Measurements from ENCODE around the gene PPP4R1. TPM values are rescaled to one million over a fixed set of nuclear protein-coding genes. Genes with fewer than 3 reads are reported as not detected.

The PPP4R1 gene
- total RNA-seq, 1 donor from 2014 or later: 131 TPM

DNA sequence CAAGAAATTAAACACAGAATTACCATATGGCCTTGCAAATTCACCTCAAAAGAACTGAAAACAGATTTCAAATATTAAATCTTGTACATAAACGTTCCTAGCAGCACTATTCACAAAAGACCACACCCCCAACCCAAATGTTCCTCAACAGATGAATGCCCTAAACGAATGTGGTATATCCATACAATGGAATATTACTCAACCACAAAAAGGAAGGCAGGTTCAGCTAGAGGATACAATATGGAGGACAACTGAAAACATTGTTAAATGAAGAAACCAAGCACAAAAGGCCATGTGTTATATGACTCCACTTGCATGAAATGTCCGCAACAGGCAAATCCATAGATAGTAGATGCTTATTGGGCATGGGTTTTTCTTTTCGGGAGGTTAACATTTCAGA is 61.7 kb downstream of the PPP4R1 start:
- H3K36me3 Mint-ChIP-seq (ENCODE audit: unreplicated experiment): peaks cover 80% of the 10 kb centered on the region
- TF ChIP-seq, protein P1, sequence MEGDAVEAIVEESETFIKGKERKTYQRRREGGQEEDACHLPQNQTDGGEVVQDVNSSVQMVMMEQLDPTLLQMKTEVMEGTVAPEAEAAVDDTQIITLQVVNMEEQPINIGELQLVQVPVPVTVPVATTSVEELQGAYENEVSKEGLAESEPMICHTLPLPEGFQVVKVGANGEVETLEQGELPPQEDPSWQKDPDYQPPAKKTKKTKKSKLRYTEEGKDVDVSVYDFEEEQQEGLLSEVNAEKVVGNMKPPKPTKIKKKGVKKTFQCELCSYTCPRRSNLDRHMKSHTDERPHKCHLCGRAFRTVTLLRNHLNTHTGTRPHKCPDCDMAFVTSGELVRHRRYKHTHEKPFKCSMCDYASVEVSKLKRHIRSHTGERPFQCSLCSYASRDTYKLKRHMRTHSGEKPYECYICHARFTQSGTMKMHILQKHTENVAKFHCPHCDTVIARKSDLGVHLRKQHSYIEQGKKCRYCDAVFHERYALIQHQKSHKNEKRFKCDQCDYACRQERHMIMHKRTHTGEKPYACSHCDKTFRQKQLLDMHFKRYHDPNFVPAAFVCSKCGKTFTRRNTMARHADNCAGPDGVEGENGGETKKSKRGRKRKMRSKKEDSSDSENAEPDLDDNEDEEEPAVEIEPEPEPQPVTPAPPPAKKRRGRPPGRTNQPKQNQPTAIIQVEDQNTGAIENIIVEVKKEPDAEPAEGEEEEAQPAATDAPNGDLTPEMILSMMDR (IDR thresholded peaks at IDR 0.05): no peak

DNA sequence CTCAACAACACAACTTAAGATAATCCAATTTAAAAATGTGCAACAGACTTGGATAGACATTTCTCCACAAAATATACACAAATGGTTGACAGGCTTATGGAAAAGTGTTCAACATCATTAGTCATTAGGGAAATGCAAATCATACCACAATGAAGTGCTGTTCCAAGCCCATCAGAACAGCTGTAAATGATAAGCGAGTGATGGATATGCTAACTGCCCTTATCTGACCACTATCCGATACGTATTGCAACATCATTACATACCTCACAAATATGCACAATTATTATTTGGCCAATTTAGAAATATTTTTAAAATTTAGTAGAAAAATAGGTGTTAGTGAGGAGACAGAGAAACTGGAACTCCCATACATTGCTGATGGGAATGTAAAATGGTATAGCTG is 62.2 kb downstream of the PPP4R1 start:
- DNase-seq (ENCODE audit: extremely low spot score, unreplicated experiment): no peak
- no peak overlapping the region for H3K4me3 Mint-ChIP-seq (ENCODE audit: unreplicated experiment)
- peaks cover 82% of the 10 kb centered on the region for H3K36me3 Mint-ChIP-seq (ENCODE audit: unreplicated experiment)
- H3K27me3 Mint-ChIP-seq (ENCODE audit: unreplicated experiment): no peaks in the 10 kb centered on the region
- H3K4me1 Mint-ChIP-seq (ENCODE audit: unreplicated experiment): peaks cover 4% of the 10 kb centered on the region
- peaks cover 7% of the 10 kb centered on the region for H3K9me3 Mint-ChIP-seq (ENCODE audit: unreplicated experiment)
- TF ChIP-seq, protein P1 (IDR thresholded peaks at IDR 0.05): no peak
- H3K27ac Mint-ChIP-seq (ENCODE audit: unreplicated experiment): no peak overlapping the region

More for the DNA sequence above, 61.7 kb downstream of the PPP4R1 start:
- no peak for DNase-seq (ENCODE audit: extremely low spot score, unreplicated experiment)
- H3K4me3 Mint-ChIP-seq (ENCODE audit: unreplicated experiment): no peak overlapping the region
- peaks cover 4% of the 10 kb centered on the region for H3K4me1 Mint-ChIP-seq (ENCODE audit: unreplicated experiment)
- no peak overlapping the region for H3K27ac Mint-ChIP-seq (ENCODE audit: unreplicated experiment)
- H3K9me3 Mint-ChIP-seq (ENCODE audit: unreplicated experiment): peaks cover 7% of the 10 kb centered on the region
- no peaks in the 10 kb centered on the region for H3K27me3 Mint-ChIP-seq (ENCODE audit: unreplicated experiment)

DNA sequence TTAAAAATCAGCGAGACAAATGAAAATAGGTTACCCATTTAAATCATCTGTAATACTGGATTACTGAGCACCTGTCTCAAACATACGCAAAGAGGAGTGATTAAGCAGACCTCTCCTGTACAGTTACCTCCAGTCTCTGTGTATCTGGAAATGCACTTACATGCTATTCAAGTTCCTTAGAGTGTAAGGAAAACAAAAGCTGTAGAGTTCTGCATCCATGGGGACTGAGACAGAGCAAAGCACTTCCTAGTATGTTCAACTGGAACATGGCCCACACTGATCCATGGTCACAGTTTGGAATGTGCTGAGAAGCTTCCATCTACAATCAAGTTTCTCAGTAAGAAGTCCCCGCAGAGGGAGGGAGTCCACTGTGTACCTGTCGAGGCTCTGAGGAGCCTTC is 63.9 kb downstream of the PPP4R1 start:
- peaks cover 7% of the 10 kb centered on the region for H3K9me3 Mint-ChIP-seq (ENCODE audit: unreplicated experiment)
- no peak overlapping the region for H3K27ac Mint-ChIP-seq (ENCODE audit: unreplicated experiment)
- H3K4me1 Mint-ChIP-seq (ENCODE audit: unreplicated experiment): peaks cover 4% of the 10 kb centered on the region
- no peaks in the 10 kb centered on the region for H3K27me3 Mint-ChIP-seq (ENCODE audit: unreplicated experiment)
- no peak overlapping the region for H3K4me3 Mint-ChIP-seq (ENCODE audit: unreplicated experiment)
- no peak for DNase-seq (ENCODE audit: extremely low spot score, unreplicated experiment)
- peaks cover 83% of the 10 kb centered on the region for H3K36me3 Mint-ChIP-seq (ENCODE audit: unreplicated experiment)
- TF ChIP-seq, protein P1 (IDR thresholded peaks at IDR 0.05): no peak

DNA sequence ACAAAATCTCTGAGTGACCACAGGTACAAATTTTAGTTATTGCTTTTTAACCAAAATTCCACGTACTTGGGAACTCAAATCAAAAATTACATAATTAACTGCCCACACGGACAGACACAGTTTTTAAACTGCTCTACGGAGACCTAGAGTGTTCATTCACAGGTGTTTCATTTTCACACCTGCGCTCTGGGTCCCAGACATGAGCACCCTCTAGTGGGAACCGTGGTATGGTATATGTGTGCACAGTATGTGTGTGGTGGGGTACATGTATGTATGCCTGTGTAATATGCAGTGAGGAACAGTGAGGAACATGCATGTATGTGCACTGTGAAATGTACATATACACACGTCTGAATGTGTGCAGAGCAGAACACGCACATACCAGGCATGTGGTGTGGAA is 65.0 kb downstream of the PPP4R1 start:
- TF ChIP-seq, protein P1 (IDR thresholded peaks at IDR 0.05): no peak
- Mint-ChIP-seq H3K4me1 (ENCODE audit: unreplicated experiment) (no peaks in the 10 kb centered on the region), H3K27me3 (ENCODE audit: unreplicated experiment) (no peaks in the 10 kb centered on the region), H3K9me3 (ENCODE audit: unreplicated experiment) (peaks cover 7% of the 10 kb centered on the region), H3K4me3 (ENCODE audit: unreplicated experiment) (no peak overlapping the region), H3K36me3 (ENCODE audit: unreplicated experiment) (peaks cover 74% of the 10 kb centered on the region), H3K27ac (ENCODE audit: unreplicated experiment) (no peak overlapping the region)
- DNase-seq (ENCODE audit: extremely low spot score, unreplicated experiment): no peak

DNA sequence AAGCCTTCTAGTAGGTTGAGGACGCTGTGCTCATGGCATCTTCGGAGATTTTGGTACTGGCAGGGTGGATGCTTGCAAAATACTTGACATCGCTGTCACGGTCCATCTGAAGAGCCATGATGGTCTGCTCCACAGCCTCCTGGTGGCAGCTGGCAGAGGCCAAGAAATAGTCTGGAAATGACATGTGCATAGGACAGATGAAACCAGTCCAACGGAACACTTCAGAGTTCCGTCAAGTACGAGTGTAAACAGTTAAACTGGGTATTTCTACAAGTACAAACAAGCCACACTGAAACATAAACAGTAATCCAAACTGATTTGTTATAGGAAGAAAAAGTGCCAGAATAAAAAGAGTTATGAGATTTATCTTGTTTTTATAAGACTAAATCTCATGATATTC is 66.6 kb downstream of the PPP4R1 start:
- DNase-seq (ENCODE audit: extremely low spot score, unreplicated experiment): no peak
- H3K4me3 Mint-ChIP-seq (ENCODE audit: unreplicated experiment): no peak overlapping the region
- H3K4me1 Mint-ChIP-seq (ENCODE audit: unreplicated experiment): no peaks in the 10 kb centered on the region
- H3K9me3 Mint-ChIP-seq (ENCODE audit: unreplicated experiment): peaks cover 2% of the 10 kb centered on the region
- H3K27ac Mint-ChIP-seq (ENCODE audit: unreplicated experiment): no peak overlapping the region
- peaks cover 61% of the 10 kb centered on the region for H3K36me3 Mint-ChIP-seq (ENCODE audit: unreplicated experiment)
- TF ChIP-seq, protein P1 (IDR thresholded peaks at IDR 0.05): no peak
- no peaks in the 10 kb centered on the region for H3K27me3 Mint-ChIP-seq (ENCODE audit: unreplicated experiment)

Measured in osteocyte (in vitro differentiated cells).